Astrocyte (in vitro differentiated cells and primary cell): ENCODE results near the gene CNDP2.

Source experiments
- EZH2 ChIP-seq: IDR thresholded peaks from 2 replicates; pipeline ENCODE4 v1.6.1; 2012; ENCODE audit warnings: mild to moderate bottlenecking, low read length, inconsistent platforms; ENCODE audit not compliant: insufficient read depth
- TF ChIP-seq, protein P1 (sequence below): IDR thresholded peaks from 2 replicates; pipeline ENCODE4 v1.5.1; 2011; ENCODE audit warnings: low read depth, mild to moderate bottlenecking, inconsistent platforms, low read length, moderate library complexity; ENCODE audit not compliant: insufficient read depth

DNA sequence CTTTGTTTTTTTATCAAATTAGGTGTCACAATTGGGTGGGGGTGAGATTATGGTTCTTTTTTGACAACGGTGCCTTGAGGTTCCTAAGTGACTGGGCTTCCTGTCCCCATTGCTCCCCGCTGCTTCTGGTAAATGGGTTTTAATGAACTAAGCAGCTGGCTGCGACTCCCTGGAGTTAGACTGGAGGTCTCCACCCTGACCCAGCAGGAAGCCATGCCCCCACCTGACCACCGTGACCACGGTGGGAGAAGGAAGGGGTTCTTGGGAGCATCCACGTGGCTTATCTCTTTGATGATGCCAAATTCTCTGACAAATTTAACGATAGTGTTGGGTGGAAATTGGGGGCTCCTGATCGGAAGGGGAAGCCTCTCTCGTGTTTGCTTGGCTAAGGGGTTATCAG is 12.2 kb downstream of the CNDP2 start:
- TF ChIP-seq, protein P1, sequence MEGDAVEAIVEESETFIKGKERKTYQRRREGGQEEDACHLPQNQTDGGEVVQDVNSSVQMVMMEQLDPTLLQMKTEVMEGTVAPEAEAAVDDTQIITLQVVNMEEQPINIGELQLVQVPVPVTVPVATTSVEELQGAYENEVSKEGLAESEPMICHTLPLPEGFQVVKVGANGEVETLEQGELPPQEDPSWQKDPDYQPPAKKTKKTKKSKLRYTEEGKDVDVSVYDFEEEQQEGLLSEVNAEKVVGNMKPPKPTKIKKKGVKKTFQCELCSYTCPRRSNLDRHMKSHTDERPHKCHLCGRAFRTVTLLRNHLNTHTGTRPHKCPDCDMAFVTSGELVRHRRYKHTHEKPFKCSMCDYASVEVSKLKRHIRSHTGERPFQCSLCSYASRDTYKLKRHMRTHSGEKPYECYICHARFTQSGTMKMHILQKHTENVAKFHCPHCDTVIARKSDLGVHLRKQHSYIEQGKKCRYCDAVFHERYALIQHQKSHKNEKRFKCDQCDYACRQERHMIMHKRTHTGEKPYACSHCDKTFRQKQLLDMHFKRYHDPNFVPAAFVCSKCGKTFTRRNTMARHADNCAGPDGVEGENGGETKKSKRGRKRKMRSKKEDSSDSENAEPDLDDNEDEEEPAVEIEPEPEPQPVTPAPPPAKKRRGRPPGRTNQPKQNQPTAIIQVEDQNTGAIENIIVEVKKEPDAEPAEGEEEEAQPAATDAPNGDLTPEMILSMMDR: no peak
- no peak for TF ChIP-seq EZH2
